ENCODE data around the gene ARL5B.

- TF ChIP-seq CTCF (IDR thresholded peaks at IDR 0.05) (no peak), POLR2A (IDR thresholded peaks at IDR 0.05) (no peak)
Observed at GRCh38 chr10:18687195-18687594, 28.0 kb downstream of the ARL5B start.

Measured in thyroid gland (tissue), 4 donors.